Fibroblast of skin of scalp (primary cell): ENCODE data around the gene ZNF280A. TPM values are rescaled to one million over a fixed set of nuclear protein-coding genes. Genes with fewer than 3 reads are reported as not detected.

ENCODE experiments used
- DNase-seq: peaks from one replicate; pipeline ENCODE4 v3.0.0-alpha.2; 2013
- polyA plus RNA-seq, 2 experiments: library from polyadenylated mRNA; unstranded; fragments of 120-200 nt; gene quantifications; one replicate each; pipeline ENCODE4 v1.2.1, GENCODE V29; 2013; ENCODE audit not compliant: insufficient read length in 2 of 2

The ZNF280A gene, protein sequence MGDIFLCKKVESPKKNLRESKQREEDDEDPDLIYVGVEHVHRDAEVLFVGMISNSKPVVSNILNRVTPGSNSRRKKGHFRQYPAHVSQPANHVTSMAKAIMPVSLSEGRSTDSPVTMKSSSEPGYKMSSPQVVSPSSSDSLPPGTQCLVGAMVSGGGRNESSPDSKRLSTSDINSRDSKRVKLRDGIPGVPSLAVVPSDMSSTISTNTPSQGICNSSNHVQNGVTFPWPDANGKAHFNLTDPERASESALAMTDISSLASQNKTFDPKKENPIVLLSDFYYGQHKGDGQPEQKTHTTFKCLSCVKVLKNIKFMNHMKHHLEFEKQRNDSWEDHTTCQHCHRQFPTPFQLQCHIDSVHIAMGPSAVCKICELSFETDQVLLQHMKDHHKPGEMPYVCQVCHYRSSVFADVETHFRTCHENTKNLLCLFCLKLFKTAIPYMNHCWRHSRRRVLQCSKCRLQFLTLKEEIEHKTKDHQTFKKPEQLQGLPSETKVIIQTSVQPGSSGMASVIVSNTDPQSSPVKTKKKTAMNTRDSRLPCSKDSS
- not detected for polyA plus RNA-seq (2013, experiment 1 of 2; ENCODE audit: insufficient read length)
- polyA plus RNA-seq (2013, experiment 2 of 2; ENCODE audit: insufficient read length), result not detected

DNA sequence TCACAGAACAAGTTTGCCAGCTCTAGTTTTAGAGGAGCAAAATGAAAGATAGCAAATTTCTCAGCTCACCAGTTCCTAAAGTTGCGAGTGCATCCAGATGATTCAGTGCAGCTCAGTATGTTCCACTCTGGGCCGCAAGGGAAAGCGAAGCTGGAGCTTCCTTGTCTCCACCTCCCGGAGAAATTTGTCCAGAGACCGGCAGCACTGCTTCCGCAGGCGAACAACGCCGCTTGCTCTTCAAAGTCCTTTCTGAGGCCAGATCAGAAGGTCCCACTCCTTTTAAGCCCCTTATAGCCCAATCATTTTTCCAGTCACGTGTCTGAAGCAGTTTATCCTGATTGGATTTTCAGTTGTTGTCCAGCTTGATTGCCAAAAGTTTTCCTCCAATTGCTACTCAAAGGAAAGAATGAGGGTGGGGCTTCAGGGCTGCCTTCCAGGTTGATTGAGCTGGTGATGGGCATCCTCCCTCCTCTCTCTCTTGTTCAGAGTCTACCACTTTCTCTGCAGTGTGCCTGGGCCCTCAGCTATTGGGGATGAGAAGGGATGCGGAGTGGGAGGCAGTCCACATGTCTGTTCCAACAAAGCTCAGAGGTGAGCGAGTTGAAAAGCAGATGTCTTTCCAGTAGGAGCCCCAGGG lies at the start of gene ZNF280A:
TSS of gene ZNF280A (minus strand) at position 251 of the 637 bp plus-strand sequence. CDS start 4,640 bp downstream, outside the sequence.
- DNase-seq, result peak; percentile 6

DNA sequence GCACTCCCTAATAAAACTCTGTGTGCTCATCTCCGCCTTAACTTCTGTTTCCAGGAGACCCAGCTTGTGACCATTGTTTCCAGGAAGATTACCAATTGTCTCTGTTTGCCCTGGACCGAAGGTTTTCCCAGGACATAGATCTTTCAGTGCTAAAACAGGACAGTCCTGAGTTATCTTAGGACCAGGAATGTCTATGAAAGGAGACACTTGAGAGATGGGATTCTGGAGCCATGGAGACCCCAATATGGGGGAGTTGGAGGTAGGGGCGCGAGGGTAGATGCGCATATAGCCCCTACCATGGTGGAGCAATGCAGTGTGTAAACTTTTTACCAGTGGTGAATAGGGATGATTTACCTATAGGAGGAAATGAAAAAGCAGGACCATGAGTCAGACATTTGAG lies 49.1 kb upstream of the ZNF280A start:
- DNase-seq, result no peak

DNA sequence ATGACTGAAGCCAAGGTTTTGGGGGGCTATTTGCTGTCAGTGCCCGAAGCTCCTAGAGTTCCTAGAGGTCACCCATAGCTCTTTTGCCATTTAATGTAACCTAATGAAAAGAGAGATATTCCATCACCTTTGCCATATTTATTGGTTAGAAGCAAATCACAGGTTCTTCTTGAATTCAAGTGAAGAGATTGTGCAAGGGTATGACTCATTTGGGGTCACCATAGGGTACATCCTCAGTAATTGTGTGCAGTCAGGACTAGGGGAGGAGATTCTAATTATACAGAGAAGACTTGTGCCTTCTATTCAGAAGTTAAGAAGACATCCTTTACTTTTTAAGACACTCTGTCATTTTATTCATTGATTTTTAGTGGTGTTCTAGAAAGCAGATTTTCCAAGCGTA lies 45.9 kb upstream of the ZNF280A start:
- no peak for DNase-seq

DNA sequence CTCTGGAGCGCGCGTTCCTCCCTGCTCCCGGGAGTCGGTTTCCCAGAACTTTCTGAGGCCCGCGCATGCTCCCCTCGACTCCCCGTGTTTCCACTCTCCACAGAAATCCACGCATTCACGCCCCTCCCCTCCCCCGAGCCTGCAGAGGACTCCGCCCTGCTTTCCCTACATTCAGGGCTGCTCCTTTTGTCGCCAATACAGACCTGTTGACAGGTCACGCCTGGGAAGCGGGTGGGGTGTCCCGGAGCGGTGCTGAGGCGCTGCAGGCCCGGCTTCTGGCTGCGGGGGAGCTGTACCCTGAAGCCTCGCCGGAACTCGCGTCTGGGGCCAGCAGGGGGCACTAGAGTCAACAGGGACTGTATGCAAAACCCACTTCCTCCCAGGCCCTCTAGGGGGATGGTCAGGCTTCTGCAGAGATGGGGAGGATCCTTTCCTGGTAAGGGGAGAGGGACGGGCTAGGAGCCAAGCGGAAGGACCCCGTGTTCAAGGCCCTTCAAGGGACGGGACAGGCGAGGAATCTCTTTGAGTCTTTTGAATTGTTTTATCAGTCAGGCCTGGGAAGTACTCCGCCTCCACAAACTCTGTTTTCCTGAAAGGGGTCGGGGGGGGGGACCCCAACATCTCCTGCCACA lies 39.0 kb upstream of the ZNF280A start, which contains the start of gene PRAME:
TSS of gene PRAME (minus strand) at position 294 of the 632 bp plus-strand sequence. CDS start 2,433 bp downstream, outside the sequence.
- peak; percentile 38 for DNase-seq

DNA sequence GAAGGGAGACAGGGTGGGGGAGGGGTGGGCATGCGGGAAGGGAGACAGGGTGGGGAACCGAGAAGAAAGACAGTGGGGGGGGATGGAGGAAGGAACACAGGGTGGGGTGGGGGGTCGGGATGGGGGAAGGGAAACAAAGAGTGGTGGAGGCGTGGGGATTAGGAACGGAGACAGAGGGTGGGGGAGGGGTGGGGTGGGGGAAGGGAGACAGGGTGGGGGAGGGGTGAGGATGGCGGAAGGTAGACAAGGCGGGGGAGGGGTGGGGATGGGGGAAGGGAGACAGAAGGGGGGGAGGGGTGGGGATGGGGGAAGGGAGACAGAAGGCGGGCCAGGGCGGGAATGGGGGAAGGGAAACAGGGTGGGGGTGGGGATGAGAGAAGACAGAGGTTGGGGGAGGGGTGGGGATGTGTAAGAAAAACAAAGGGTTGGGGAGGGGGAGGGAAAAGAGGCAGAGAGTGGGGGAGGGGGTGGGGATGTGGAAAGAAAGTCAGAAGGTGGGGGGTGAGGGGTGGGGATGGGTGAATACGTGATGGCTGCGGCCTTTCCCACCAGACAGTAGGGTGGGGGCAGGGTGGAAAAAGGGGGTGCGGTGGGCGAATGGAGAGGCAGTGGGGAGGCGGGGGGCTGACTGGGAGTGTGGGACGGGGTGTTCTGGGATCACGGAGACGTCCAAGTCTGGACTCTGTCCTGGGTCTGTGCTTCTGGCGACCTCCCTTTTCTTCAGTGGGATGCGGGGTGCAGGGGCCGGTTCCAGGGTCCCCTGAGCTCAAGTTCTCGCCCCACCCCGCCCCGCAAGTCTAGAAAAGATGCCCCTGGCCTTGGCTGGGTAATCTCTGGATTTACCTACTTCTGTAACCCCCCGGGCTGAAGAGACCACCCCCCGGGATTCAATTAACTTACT lies 38.3 kb upstream of the ZNF280A start:
- no peak for DNase-seq

DNA sequence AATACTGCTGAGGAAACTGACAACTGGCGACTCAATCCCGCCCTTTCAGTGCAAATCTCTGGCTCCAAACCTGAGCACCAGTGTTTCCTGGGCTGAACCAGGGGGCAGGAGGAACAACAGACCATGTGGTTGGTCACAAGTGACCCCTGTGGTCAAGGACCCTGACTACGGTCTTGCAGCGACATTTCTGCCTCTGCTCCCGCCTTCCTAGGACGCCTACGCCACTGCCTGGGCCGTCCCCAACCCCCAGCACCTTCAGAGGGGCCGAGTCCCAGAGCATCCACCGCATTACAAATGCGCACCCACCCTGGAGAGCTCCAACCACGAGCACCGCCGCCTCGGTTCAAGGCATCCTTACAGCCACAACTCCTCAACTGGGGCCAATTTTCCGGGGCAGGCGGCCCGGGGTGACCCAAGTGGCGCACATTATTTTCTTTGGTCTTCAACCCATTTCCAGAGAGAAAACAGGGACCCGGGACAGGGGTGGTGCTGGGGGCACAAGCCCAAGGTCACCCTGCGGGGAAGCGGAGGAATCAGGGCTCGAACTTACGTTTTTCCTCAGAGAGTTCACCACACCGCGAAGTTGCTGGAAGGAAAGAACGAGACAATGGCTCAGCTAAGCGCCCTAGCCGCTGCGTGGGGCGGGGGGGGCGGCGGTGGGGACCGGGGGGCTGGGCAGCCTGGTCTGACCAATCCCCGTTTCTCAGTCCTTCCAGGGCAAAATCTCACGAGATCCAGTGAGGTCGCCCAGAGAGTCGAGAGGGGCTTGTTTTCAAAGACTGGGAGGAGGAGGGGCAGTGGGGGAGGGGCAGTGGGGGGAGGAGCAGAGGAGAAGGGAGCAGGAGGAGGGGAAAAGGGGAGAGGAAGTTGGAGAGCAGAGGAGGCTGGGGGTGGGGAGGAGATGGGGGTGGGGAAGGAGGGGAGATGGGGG lies 37.2 kb upstream of the ZNF280A start:
- DNase-seq, result no peak

DNA sequence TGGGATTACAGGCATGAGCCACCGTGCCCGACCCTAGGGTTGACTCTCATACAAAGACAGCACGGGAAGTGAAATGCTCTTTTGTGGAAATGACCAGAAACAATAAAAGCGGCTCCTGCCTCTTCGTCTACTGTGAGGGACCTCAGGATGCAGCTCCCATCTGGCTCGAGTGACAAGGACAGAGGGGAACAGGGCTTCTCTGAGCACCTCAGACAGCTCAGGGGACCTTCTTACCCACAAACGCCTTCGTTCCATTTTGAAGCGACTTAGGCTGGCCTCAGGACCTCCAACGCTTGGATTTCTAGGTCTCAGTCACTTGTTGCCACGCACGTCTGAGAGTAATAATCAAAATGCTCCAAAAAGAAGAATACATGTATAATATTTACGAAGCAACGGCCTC lies 36.5 kb upstream of the ZNF280A start:
- DNase-seq, result no peak

DNA sequence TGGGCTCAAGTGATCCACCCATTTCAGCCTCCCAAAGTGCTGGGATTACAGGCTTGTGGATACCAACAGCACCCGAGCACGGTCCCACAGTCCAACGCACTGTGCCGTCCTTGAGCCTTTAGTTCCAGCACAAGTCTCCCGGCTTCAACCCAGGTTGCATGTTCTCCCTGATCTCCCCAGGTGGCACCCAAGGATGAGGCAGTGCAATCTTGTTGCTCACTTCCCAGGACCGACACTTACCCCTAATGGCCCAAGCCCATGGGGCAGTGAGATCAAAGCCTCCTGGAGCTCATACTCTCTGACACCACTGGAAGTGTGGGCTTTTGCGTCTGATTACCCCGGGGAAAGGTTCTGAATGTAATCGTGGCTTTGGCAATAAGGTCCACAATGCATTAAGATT lies 35.5 kb upstream of the ZNF280A start:
- no peak for DNase-seq

DNA sequence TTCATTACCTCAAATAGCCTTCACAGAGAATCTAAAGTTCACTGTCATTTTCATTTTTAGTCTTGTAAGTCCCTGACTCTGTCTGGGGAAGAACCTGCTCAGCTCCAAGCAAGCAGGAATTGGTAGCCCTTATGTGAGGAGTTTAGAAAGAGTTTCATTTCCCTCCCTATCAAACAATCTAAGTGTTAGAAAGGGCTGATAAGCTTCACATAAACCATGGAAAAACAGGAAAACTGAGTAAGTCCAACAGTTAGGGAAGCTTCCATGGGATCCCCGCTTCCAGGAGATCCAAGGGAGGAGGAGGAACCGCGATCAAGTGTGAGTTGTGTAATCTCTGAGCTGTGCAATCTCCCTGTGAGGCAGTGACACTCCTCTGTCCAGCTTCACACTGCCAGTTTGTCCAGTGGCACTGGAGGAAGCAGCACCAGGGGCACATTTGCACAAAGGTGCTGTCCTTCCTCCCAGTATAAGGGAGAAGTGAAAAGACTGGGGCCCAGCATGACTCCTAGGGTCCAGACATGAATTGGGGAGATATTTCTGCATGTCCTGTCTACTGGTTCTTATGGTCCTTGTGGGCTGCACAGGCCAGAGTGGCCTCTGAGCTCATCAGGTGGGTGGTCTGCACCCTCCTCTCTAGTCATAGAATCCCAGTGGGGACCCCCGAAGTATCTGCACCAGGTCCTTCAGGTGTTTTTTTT lies 34.7 kb upstream of the ZNF280A start:
- no peak for DNase-seq

DNA sequence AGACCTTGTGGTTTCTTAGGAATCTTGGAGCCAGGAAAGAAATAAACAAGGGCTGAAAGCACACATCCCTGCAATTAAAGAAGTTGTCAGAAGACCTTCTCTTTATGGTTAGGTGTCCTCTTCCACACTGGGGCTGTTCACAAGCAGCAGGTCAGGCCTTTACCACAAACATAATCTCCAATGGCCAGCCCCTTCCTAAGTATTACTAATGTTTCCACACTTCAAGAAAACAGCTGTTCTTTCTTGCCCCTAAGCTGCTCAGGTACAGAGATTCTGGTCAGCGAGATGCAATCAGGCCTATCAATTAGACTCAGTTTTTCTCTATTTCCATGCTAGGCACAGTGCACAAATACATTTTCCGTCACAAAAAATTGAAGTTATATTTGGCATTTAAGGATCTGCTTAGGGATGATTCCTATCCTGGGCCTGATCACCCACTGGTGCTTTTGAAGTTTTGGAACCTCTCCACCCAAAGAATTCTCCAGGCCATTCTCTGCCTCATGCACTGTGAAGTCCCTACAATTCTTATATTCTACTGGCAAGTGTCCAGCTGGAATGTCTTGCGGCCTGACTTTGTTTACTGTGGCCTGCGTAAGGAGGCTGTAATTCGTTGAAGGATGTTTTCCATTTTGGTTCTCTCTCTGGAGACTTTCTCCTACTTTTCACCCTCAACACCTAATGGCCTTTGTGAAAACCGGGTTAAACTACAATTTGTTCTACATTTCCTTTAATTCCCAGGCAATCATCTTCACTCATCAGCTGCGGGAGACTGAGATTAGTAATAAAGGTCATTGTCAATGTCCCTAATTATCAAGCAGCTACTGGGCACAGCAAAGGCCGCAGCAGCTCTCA lies 33.9 kb upstream of the ZNF280A start:
- DNase-seq, result no peak

DNA sequence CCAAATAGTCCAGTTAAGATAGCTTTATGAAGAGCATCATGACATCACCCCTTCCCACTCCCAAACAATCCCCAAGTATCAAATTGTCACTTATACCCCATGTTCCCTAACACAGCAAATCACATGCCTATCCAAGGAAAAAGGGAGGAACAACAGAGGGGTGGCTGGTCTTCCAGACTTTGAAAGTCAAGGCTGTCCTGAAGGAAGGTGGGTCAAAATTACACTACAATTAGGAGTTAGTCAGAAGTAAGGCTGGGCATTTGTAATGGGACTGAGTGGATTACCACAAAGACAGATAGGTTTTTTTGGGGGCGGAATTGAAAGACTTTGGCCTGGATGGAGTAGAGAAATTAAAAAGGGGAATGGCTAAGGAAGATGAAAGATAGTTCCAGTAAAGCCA lies 33.1 kb upstream of the ZNF280A start:
- DNase-seq, result no peak

DNA sequence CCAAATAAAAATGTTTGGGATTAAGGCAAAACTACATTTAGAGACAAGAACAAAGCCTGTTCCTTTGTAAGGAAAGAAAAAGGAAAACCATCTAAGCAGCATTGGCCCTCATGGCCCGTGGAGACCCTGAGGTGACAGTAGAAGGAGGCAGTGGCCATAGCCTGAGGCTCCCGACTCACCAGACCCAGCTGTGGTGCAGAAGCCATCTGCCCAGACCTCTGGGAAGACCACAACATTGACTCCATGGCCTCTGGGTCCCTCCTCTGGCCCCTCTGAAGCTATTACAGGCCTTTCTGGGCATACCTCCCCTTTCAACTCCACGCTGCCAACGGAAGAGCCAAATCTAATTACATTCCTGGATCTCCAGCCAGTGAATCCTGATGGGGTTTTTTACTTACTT lies 32.6 kb upstream of the ZNF280A start:
- no peak for DNase-seq

DNA sequence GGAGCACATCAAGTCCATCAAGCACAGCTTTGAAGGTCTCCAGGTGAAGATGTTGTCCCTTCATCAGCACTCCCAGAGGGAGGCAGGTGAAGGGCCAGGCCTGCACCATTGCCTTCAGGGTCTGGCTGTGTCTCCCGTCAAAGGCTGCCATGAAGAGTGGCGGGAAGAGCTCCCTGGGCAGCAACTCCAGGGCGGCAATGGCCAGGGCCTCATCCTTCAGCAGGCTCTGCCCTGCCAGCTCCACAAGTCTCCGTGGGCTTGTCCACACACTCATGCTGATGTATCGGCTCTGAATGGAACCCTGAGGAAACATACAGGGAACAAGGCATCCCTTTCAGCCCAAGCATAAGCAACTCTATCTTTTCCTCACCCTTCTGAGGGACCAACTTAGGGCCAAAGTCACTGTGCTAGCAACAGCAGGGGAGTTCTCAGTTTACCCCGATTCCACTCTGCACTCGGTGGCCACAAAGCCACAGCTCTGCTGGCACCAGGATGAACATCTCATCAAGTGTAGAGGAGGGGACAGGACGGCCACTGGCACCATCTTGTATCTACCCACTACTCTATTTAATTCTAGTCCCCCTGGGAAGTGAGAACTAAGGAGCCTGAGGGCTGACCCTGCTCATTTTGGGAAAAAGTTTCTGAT lies 30.8 kb upstream of the ZNF280A start:
- DNase-seq, result no peak

DNA sequence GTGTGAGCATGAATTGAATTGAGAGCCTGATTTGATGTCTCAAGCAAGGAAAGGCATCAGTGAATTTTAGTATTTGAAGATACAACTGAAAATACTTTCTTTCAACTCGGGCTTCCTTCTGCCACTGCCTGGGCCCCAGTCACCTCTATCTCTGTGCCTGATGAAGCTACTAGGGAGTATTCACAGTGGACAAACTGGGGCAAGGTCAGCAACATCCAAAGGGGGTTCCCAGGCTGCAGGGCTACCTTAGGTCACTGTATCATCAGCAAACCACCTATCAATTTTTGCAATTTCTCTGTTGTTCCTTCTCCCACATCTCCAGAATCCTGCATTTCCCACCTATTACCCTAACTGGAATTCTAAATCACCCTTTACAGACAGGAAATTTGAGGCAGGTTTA lies 28.8 kb upstream of the ZNF280A start:
- DNase-seq, result no peak

DNA sequence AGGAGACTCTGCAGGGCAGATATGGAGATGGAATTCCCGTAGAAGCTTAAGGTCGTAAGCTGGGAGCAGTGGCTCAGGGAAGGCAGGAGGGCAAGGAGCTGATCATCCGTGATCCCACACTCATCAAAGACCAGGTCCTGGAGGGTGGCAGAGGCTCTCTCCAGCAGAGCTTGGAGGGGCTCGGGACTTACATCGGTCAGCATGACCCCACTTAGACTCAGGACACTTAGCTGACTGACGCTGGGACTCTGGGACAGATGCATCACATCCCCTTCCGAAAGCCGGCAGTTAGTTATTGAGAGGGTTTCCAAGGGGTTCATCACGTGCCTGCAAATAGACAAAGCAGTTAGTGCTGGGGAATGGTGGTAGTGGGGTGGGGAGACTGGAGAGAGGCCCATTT lies 28.2 kb upstream of the ZNF280A start:
- no peak for DNase-seq

DNA sequence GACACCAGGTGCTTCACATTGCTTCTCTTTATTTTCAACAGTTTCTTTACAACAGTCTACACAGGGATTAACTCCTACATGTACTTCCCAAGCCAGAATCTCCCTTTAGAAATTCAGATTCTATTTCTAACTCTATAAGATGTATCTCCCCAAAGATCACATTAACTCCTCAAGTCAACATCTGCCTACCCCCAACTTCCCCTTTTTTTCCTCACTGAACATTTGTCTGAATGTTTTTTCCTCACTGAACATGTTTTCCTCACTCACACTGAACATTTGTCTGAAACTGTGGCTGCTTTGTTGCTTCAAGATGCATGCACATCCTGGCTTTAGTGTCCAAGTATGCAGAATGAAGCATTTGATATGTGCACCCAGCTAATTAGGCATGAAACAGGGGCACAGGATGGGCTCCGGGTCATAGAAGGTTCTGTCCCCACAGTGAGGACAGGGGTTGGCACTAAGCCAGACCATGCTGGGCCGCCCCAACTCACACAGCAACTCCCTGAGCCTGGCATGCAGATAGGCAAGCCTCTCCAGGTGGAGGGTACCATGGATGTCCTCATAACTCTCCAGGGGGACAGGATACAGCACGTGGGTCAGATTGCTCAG lies 27.7 kb upstream of the ZNF280A start:
- DNase-seq, result no peak

DNA sequence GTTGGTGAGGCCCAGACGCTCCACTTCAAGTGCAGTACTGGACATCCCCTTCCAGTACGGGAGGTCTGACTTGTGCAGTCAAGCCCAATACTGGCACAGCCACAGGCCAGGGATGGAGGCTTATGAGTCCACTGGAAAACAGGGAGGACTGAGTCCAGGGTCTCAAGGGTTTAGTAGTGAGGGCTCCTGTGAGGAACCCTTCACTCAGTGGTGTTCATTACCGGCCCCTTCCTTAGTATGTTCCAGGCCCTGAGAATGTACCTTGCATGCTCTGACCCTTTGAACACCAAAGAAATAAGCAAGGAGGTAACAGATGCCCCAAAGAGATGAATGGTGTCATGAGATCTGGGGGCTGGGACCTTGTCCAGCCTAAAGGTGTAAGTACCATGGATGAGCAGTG lies 27.2 kb upstream of the ZNF280A start:
- DNase-seq, result no peak

DNA sequence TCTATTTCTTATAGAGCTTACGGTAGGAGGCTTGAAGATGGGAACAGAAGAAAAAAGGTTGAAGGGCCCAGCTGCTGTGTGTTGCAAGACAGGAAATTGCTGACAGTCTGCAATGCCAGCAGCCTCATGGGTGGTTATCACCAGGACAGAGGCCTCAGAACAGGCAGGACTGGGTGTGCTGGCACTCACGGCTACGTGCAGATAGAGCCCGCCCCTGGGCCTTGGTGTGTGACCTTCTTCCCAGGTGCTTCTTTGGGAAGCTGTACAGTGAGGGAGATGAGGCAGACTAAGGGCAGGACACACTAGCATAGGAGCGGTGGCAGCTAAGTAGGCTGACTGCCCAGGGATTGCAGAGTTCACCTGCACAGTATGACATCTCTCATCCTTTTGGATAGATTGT lies 26.4 kb upstream of the ZNF280A start:
- DNase-seq, result no peak
